GM21786 (cell line): ENCODE data around the gene SLC8B1.

Experiments used
- ATAC-seq: cut with Tn5 transposase; IDR thresholded peaks from one replicate; pipeline ENCODE4 v1.9.1; 2021; ENCODE audit not compliant: unreplicated experiment

The SLC8B1 gene

GRCh38 chr12:113271853-113272561, 62.9 kb downstream of the SLC8B1 start:
- ATAC-seq = no peak

- no peak for ATAC-seq
These were observed 63.5 kb downstream of the SLC8B1 start for GRCh38 chr12:113271466-113271852.

- no peak for ATAC-seq
These were observed 64.2 kb downstream of the SLC8B1 start for GRCh38 chr12:113270709-113271009.

- no peak for ATAC-seq
These were observed 65.5 kb downstream of the SLC8B1 start for GRCh38 chr12:113269257-113269943.

- ATAC-seq = no peak
These were observed 66.3 kb downstream of the SLC8B1 start for GRCh38 chr12:113268621-113269020.

- ATAC-seq = no peak
These were observed 66.8 kb downstream of the SLC8B1 start for GRCh38 chr12:113268136-113268535.

GRCh38 chr12:113267621-113268020, 67.3 kb downstream of the SLC8B1 start:
- no peak for ATAC-seq

GRCh38 chr12:113266106-113266895, 68.6 kb downstream of the SLC8B1 start:
- ATAC-seq = no peak

GRCh38 chr12:113263431-113263963, 71.4 kb downstream of the SLC8B1 start:
- ATAC-seq = no peak

GRCh38 chr12:113262710-113263109, 72.2 kb downstream of the SLC8B1 start:
- ATAC-seq = no peak

GRCh38 chr12:113261847-113262470, 73.0 kb downstream of the SLC8B1 start:
- no peak for ATAC-seq

- no peak for ATAC-seq
These were observed 74.1 kb downstream of the SLC8B1 start for GRCh38 chr12:113260636-113261300.

GRCh38 chr12:113260127-113260526, 74.8 kb downstream of the SLC8B1 start:
- ATAC-seq = no peak

- ATAC-seq = no peak
These were observed 77.3 kb downstream of the SLC8B1 start for GRCh38 chr12:113257564-113257963.

- no peak for ATAC-seq
These were observed 80.6 kb downstream of the SLC8B1 start for GRCh38 chr12:113254298-113254697.

GRCh38 chr12:113253532-113254285, 81.2 kb downstream of the SLC8B1 start:
- no peak for ATAC-seq

GRCh38 chr12:113252494-113252893, 82.4 kb downstream of the SLC8B1 start:
- no peak for ATAC-seq

- ATAC-seq = no peak
These were observed 83.4 kb downstream of the SLC8B1 start for GRCh38 chr12:113251404-113252070.

- no peak for ATAC-seq
These were observed 84.9 kb downstream of the SLC8B1 start for GRCh38 chr12:113250045-113250444.

GRCh38 chr12:113249546-113249945, 85.4 kb downstream of the SLC8B1 start:
- ATAC-seq = no peak
